ENCODE measurements around the gene LCE2A.

Gene LCE2A

GRCh38 chr1:152743371-152744145, 45.4 kb downstream of the LCE2A start:
- no peak for DNase-seq (ENCODE audit: low read depth in 2 of 2)

GRCh38 chr1:152745289-152745704, 47.2 kb downstream of the LCE2A start:
- DNase-seq (ENCODE audit: low read depth in 2 of 2): no peak

GRCh38 chr1:152745765-152746444, 47.8 kb downstream of the LCE2A start:
- DNase-seq (ENCODE audit: low read depth in 2 of 2): no peak

GRCh38 chr1:152747831-152748230, 49.7 kb downstream of the LCE2A start:
- no peak for DNase-seq (ENCODE audit: low read depth in 2 of 2)

Measured in stimulated activated CD4-positive, alpha-beta T cell treated with anti-CD3 and anti-CD28 coated beads, Interleukin-15, amount 100 ng/mL, for 48 hours (primary cell).